HCT116 (cell line): Measurements from ENCODE around the gene CARD8. TPM values are rescaled to one million over a fixed set of nuclear protein-coding genes. Genes with fewer than 3 reads are reported as not detected.

Experiments
- ATAC-seq: fragments of 200-7000 bp; cut with Tn5 transposase; 2 replicates; pipeline ENCODE4 v1.9.1; 2020; ENCODE audit warnings: mild to moderate bottlenecking, moderate library complexity
- BruUV-seq: library from RNA; stranded (reverse); fragments of 400-500 nt; replicated peaks from 2 replicates; lab custom pipeline; 2021; lab: Mats Ljungman, UMichigan
- CTCF ChIA-PET: fragments of 300-600 bp; sonication (Branson Sonifier 250); formaldehyde crosslinking; loops from one replicate; lab custom pipeline; 2021; ENCODE audit warnings: antibody characterized with exemption; lab: Charles Lee
- POLR2A ChIA-PET: fragments of 300-600, 350-600 bp; sonication (Branson Sonifier 250); formaldehyde crosslinking; loops from one replicate; lab custom pipeline; 2021; ENCODE audit warnings: antibody characterized with exemption; lab: Charles Lee
- RAD21 ChIA-PET, 2 experiments: fragments of 300-600 bp; sonication (Branson Sonifier 250); formaldehyde crosslinking; loops; one replicate each; lab custom pipeline; 2023; ENCODE audit warnings: low total read pairs in 2 of 2; ENCODE audit not compliant: uncharacterized antibody in 2 of 2, unreplicated experiment in 2 of 2, low non-redundant PET in 1 of 2; lab: Charles Lee
- DNase-seq: peaks from one replicate; pipeline ENCODE4 v3.0.0-alpha.2; 2010; ENCODE audit warnings: low read depth, low spot score
- H2AFZ ChIP-seq: fragments of 200-600 bp; shearing (Covaris generic), sonication (generic); 2 replicates; pipeline ENCODE4 v1.6.1; 2017; ENCODE audit warnings: low read depth, mixed run types, mixed read lengths, antibody characterized with exemption, low read length; ENCODE audit not compliant: poor library complexity, severe bottlenecking
- H3K27ac ChIP-seq: 2 replicates; pipeline ENCODE4 v1.5.1; 2012; ENCODE audit warnings: low read depth, low read length
- H3K27me3 ChIP-seq: fragments of 200-600 bp; sonication (generic); 2 replicates; pipeline ENCODE4 v1.6.1; 2016; ENCODE audit warnings: mixed run types, low read length, mixed read lengths; ENCODE audit not compliant: insufficient read depth
- H3K36me3 ChIP-seq, 2 experiments: fragments of 200-500 bp in 1 of 2; fragments of 200-600 bp in 1 of 2; sonication (Bioruptor generic) in 1 of 2; sonication (generic) in 1 of 2; 2 replicates each; pipeline versions ENCODE4 v1.5.1 to v1.6.1; 2014 to 2016; ENCODE audit warnings: low read length in 2 of 2, inconsistent platforms in 1 of 2, mixed read lengths in 1 of 2, mixed run types in 1 of 2; ENCODE audit not compliant: insufficient read depth in 2 of 2, control insufficient read depth in 1 of 2
- H3K4me1 ChIP-seq, 2 experiments: fragments of 200-600 bp in 1 of 2; sonication (generic) in 1 of 2; 2 replicates each; pipeline versions ENCODE4 v1.5.1 to v1.6.1; 2012 to 2017; ENCODE audit warnings: low read length in 2 of 2, inconsistent platforms in 1 of 2, mild to moderate bottlenecking in 1 of 2, mixed read lengths in 1 of 2, mixed run types in 1 of 2, moderate library complexity in 1 of 2; ENCODE audit not compliant: insufficient read depth in 2 of 2, control insufficient read depth in 1 of 2
- H3K4me2 ChIP-seq: fragments of 200-600 bp; sonication (generic); 2 replicates; pipeline ENCODE4 v1.6.1; 2017; ENCODE audit warnings: mixed run types, low read length, mixed read lengths
- H3K4me3 ChIP-seq, 2 experiments: fragments of 200-600 bp in 1 of 2; sonication (generic) in 1 of 2; replicated peaks in 1 of 2; 2 replicates each; pipeline ENCODE4 v1.5.1; 2011 to 2016; ENCODE audit warnings: low read length in 2 of 2, control low read depth in 1 of 2, low read depth in 1 of 2, mild to moderate bottlenecking in 1 of 2, mixed read lengths in 1 of 2, mixed run types in 1 of 2
- H3K79me2 ChIP-seq: fragments of 200-600 bp; sonication (generic); 2 replicates; pipeline ENCODE4 v1.6.1; 2017; ENCODE audit warnings: mild to moderate bottlenecking, mixed run types, low read length, moderate library complexity, mixed read lengths; ENCODE audit not compliant: insufficient read depth
- H3K9ac ChIP-seq: fragments of 200-600 bp; sonication (generic); 2 replicates; pipeline ENCODE4 v1.6.1; 2016; ENCODE audit warnings: low read length, mixed read lengths
- H3K9me2 ChIP-seq: fragments of 200-600 bp; sonication (generic), shearing (Covaris generic); 2 replicates; pipeline ENCODE4 v1.6.1; 2017; ENCODE audit warnings: mixed run types, mild to moderate bottlenecking, moderate library complexity; ENCODE audit not compliant: insufficient read depth
- H3K9me3 ChIP-seq, 2 experiments: fragments of 200-500 bp in 1 of 2; fragments of 200-600 bp in 1 of 2; sonication (Bioruptor generic) in 1 of 2; sonication (generic) in 1 of 2; 2 replicates each; pipeline ENCODE4 v1.6.1; 2014 to 2017; ENCODE audit warnings: low read length in 2 of 2, mixed read lengths in 2 of 2, inconsistent platforms in 1 of 2, low read depth in 1 of 2, mild to moderate bottlenecking in 1 of 2, mixed run types in 1 of 2, moderate library complexity in 1 of 2; ENCODE audit not compliant: control insufficient read depth in 1 of 2, insufficient read depth in 1 of 2
- H4K20me1 ChIP-seq: fragments of 200-600 bp; sonication (generic), shearing (Covaris generic); 2 replicates; pipeline ENCODE4 v1.6.1; 2017; ENCODE audit warnings: mixed run types, mild to moderate bottlenecking, moderate library complexity; ENCODE audit not compliant: insufficient read depth
- CTCF ChIP-seq, 3 experiments: fragments of 200-600 bp in 1 of 3; sonication (generic) in 1 of 3; IDR thresholded peaks in 2 of 3; conservative IDR thresholded peaks in 1 of 3; 2 replicates each; pipeline ENCODE4 v1.5.1; 2012 to 2017; ENCODE audit warnings: low read depth in 2 of 3, low read length in 2 of 3, antibody characterized with exemption in 1 of 3, borderline replicate concordance in 1 of 3, control low read depth in 1 of 3, mild to moderate bottlenecking in 1 of 3, mixed read lengths in 1 of 3, mixed run types in 1 of 3, moderate library complexity in 1 of 3; ENCODE audit not compliant: insufficient read depth in 1 of 3
- EGR1 ChIP-seq: IDR thresholded peaks from 2 replicates; pipeline ENCODE4 v1.6.1; 2012; ENCODE audit warnings: low read depth
- ELF1 ChIP-seq: IDR thresholded peaks from 2 replicates; pipeline ENCODE4 v1.6.1; 2012; ENCODE audit warnings: low read depth, borderline replicate concordance
- EZH2phosphoT487 ChIP-seq: fragments of 200-600 bp; IDR thresholded peaks from 2 replicates; pipeline ENCODE4 v1.6.1; 2018; ENCODE audit warnings: antibody characterized with exemption, borderline replicate concordance
- JUND ChIP-seq: IDR thresholded peaks from 2 replicates; pipeline ENCODE4 v1.6.1; 2012
- MAX ChIP-seq: IDR thresholded peaks from 2 replicates; pipeline ENCODE4 v1.6.1; 2012
- POLR2A ChIP-seq: IDR thresholded peaks from 2 replicates; pipeline ENCODE4 v1.7.0; 2011; ENCODE audit warnings: borderline replicate concordance; ENCODE audit not compliant: insufficient read depth, insufficient read length; ENCODE audit errors: extremely low read depth
- POLR2AphosphoS5 ChIP-seq: IDR thresholded peaks from 2 replicates; pipeline ENCODE4 v1.6.1; 2011; ENCODE audit warnings: mild to moderate bottlenecking, low read depth, low read length, moderate library complexity
- RAD21 ChIP-seq: IDR thresholded peaks from 2 replicates; pipeline ENCODE4 v1.6.1; 2012; ENCODE audit warnings: low read depth, mild to moderate bottlenecking
- SIN3A ChIP-seq: IDR thresholded peaks from 2 replicates; pipeline ENCODE4 v1.6.1; 2012; ENCODE audit warnings: low read depth
- SRF ChIP-seq: IDR thresholded peaks from 2 replicates; pipeline ENCODE4 v1.6.1; 2012; ENCODE audit warnings: low read depth
- ZBTB33 ChIP-seq: IDR thresholded peaks from 2 replicates; pipeline ENCODE4 v1.6.1; 2011; ENCODE audit warnings: mild to moderate bottlenecking, low read length, moderate library complexity; ENCODE audit not compliant: insufficient replicate concordance; ENCODE audit errors: extremely low read depth
- ZFX ChIP-seq: fragments of 450-650 bp; IDR thresholded peaks from 2 replicates; pipeline ENCODE4 v1.6.1; 2017
- ZNF274 ChIP-seq: fragments of 200-500 bp; sonication (Bioruptor generic); IDR thresholded peaks from 2 replicates; pipeline ENCODE4 v1.6.1; 2014; ENCODE audit warnings: mild to moderate bottlenecking, low read depth, low read length, inconsistent platforms
- intact Hi-C: fragments of 100-400 bp; cut with micrococcal nuclease; formaldehyde crosslinking; loops from 2 replicates; pipeline ENCODE4 v1.10.0; 2022
- total RNA-seq: library from RNA; stranded (reverse); gene quantifications from one replicate; pipeline ENCODE4 v1.2.1, GENCODE V29; 2021; ENCODE audit not compliant: unreplicated experiment

The CARD8 gene
- total RNA-seq, 1 experiment from 2014 or later, result 17.5 TPM

DNA sequence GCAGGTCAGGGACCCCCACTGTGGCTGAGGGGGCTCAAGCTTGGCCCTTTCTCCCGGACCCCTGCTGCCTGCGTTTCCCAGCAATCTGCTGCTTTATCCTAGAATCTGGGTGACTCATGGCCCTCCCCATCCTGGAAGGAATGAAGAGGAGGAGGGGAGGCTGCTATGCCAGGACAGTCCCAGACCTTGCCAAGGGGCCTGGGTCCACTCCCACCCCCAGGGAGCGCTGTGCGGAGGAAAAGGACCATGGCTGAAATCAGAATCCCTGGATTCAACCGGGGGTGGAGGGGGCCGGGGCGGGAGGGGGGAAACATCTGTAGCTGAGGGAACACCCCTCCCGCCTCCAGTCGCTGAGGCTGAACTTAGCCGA lies 34.7 kb upstream of the CARD8 start:
- Histone ChIP-seq H3K4me1 (peaks cover 0 to 34% of the 10 kb centered on the region in 2 experiments; a peak in 3 of 4 replicates), H3K9me2 (no peaks in the 10 kb centered on the region), H3K27me3 (no peaks in the 10 kb centered on the region), H4K20me1 (no peaks in the 10 kb centered on the region), H3K4me2 (peak overlapping the region; percentile 100), H2AFZ (no peak overlapping the region), H3K36me3 (peaks cover 3 to 14% of the 10 kb centered on the region in 2 experiments; a peak in 2 of 4 replicates), H3K79me2 (no peaks in the 10 kb centered on the region), H3K27ac (0 out of 2 replicates have a peak overlapping the region, but pooled peaks have one; percentile 3), H3K9ac (peak overlapping the region; percentile 46), H3K9me3 (peaks cover 6 to 14% of the 10 kb centered on the region in 2 experiments; a peak in 2 of 4 replicates), H3K4me3 (peak overlapping the region; percentile 50 to 70)
- ATAC-seq (peak; percentile 59), DNase-seq (no peak)
- intact Hi-C loops, result no loop called here
- ChIA-PET RAD21 (interaction anchor here in 1 of 2 experiments (0.6 kb wide), 1 partner anchor 24 kb away, joined by 5 read pairs; no protein-coding TSS in a partner anchor), POLR2A (interaction anchor here (0.7 kb wide), 1 partner anchor 26 kb away, joined by 3 read pairs; no protein-coding TSS in a partner anchor), CTCF (interaction anchor here (1.0 to 3.6 kb wide), 5 partner anchors 18 to 35 kb away, joined by 3 to 16 read pairs (median 4); partner anchors contain the start of gene CARD8)
- TF ChIP-seq MAX (no peak), RAD21 (no peak), ZFX (no peak), SRF (no peak), POLR2A (no peak), ZBTB33 (no peak), EZH2phosphoT487 (no peak), ELF1 (no peak), SIN3A (no peak), EGR1 (no peak), JUND (no peak), CTCF (IDR thresholded peaks at IDR 0.05 in 2 of 3, conservative IDR thresholded peaks at IDR 0.05 in 1 of 3; ENCODE audit: borderline replicate concordance in 1 of 3, insufficient read depth in 1 of 3, low read depth in 2 of 3, low read length in 2 of 3) (no peak), ZNF274 (no peak), POLR2AphosphoS5 (no peak)
- no TSS peak for BruUV-seq
